H1 (cell line): ENCODE results near the gene CEBPA. TPM values are rescaled to one million over a fixed set of nuclear protein-coding genes. Genes with fewer than 3 reads are reported as not detected.

Experiments
- CEBPB ChIP-seq: IDR thresholded peaks from 2 replicates; pipeline ENCODE4 v1.6.1; 2012; ENCODE audit warnings: low read depth, low read length
- MAX ChIP-seq: IDR thresholded peaks from 2 replicates; pipeline ENCODE4 v1.6.1; 2012; ENCODE audit warnings: inconsistent platforms
- SIN3A ChIP-seq, 2 experiments: IDR thresholded peaks in 1 of 2; conservative IDR thresholded peaks in 1 of 2; 2 replicates each; pipeline ENCODE4 v1.6.1; 2011 to 2012; ENCODE audit warnings: low read length in 2 of 2, improper control_type of control experiment in 1 of 2, low read depth in 1 of 2, mild to moderate bottlenecking in 1 of 2
- SIX5 ChIP-seq: IDR thresholded peaks from 2 replicates; pipeline ENCODE4 v1.6.1; 2011; ENCODE audit warnings: mild to moderate bottlenecking, low read depth, low read length
- SP1 ChIP-seq: IDR thresholded peaks from 2 replicates; pipeline ENCODE4 v1.6.1; 2011; ENCODE audit warnings: low read depth, low read length
- SP2 ChIP-seq: IDR thresholded peaks from 2 replicates; pipeline ENCODE4 v1.6.1; 2012; ENCODE audit warnings: mild to moderate bottlenecking, low read length, inconsistent platforms
- polyA plus RNA-seq, 7 experiments: library from polyadenylated mRNA; depleted of rRNA in 3 of 7; stranded (reverse) in 5 of 7; unstranded in 2 of 7; fragments of >200 nt in 5 of 7; fragments of 200-250 nt in 2 of 7; gene quantifications; 1 replicate in 5 of 7; 2 replicates in 1 of 7; 4 replicates in 1 of 7; pipeline versions ENCODE4 v1.2.1 to v1.2.3, GENCODE V29; 2011 to 2013; ENCODE audit warnings: missing spikeins in 2 of 7, mixed read lengths in 2 of 7
- total RNA-seq: library from RNA; stranded (reverse); fragmentation: NEBNext Ultra II Directional; extraction: Animal tissue kit (Norgen Biotek cat#: 25700); gene quantifications from 2 replicates; pipeline ENCODE4 v1.2.1, GENCODE V29; 2021

The CEBPA gene
- total and polyA plus RNA-seq, 2 of the 8 experiments (the other 6 are each of a cell fraction or from before 2014, with no cell fraction given), result 2.0 to 2.7 TPM

- no peak for TF ChIP-seq SIN3A (conservative IDR thresholded peaks at IDR 0.05 in 1 of 2, IDR thresholded peaks at IDR 0.05 in 1 of 2; ENCODE audit: low read depth in 1 of 2, low read length in 2 of 2)
- no peak for TF ChIP-seq SIX5
- no peak for TF ChIP-seq SP1
- no peak for TF ChIP-seq CEBPB
- no peak for TF ChIP-seq SP2
- no peak for TF ChIP-seq MAX
Measured at GRCh38 chr19:33306853-33307792, 4.8 kb upstream of the CEBPA start (continued).
